DMS153 treated with DMSO at 0.1 percent for 48 hours (cell line): ENCODE data around the gene TMEM212.
"Not testable (repeated sequence)": the region's sequence is repeated elsewhere in the genome, so short reads cannot be mapped to it uniquely, and the experiment has no call there.

Experiments
- DNase-seq: peaks from one replicate; lab custom pipeline; 2025; ENCODE audit not compliant: unreplicated experiment; lab: John Stamatoyannopoulos, UW

TMEM212 gene

DNA sequence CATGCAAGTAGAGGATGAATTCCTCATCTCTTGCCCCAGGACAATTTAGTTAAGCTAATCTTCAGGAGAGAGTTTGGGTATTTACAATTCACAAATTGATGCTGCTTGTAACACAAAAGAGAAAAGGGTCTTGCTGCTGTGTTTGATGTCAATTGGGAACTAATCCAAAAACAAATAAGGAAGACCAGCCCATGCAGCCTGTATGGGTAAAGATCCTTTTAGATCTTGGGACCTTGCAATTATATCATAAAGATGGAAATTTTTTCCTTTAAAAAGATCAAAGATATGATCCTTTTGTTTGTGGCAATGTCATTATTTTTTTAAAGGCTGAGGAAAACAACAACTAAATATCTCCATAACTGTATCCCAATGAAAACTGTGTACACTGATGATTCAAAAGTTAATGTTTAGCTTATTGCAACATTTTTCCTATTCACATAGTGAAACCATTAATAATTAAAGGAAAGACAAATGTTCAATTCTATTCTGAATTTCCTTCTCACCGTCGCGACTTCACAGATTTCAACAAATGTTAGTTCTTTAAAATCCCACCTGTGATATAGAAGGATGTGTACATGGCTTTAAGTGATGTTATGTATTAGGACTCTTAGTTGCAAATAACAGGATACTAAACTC lies 40.2 kb downstream of the TMEM212 start:
- no peak for DNase-seq

DNA sequence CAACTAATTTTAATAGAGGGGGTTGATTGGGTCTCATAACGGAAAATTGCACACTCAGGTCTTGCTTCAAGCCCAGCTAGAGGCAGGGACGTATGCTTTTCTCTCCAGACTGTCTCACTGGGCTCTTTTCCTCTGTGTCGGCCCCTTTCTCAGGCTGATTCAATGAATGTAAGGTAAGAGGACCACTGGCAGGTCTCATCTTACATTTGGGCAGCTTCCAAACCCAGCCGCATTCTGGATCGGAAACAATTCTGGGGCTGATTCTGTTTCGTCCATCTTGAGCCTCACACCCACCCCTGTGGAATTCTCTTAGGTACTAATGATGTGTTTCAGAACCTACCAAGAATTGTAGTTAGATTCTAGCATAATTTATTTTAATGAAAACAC lies 40.7 kb downstream of the TMEM212 start:
- no peak for DNase-seq

DNA sequence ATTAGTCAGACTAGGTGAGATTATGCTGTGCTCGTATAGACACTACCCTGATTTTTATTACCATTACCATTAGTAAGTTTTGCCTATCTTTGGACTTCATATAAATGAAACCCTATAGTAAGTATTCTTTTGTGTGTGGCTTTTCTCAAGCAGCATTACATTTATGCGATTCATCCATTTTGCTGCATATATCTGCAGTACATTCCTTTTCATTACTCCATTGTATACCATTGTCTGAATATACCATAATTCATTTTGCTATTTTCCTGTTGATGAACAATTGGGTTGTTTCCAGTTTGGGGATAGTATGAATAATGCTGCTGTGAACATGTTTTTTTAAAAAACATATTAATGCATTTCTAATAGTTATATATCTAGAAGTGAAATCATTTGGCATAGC lies 45.3 kb downstream of the TMEM212 start:
- DNase-seq, result no peak

DNA sequence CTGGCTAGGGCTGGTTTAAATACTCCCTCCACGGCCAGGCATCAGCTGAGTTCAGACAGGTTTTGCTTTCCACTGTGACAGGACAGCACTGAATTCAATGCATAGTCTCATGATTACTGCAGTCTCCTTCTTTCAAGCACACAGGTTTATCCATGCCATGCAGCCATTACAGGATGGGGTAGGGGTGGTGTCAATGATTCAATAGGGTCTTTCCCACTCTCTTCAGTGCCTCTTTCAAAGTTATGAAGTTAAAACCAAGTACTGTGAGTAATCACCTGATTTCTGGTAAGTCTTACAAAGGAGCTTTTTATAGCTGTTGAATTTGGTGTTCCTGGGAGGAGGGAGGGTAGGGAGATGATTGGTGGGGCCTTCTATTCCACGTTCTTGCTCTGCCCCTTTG lies 47.2 kb downstream of the TMEM212 start:
- no peak for DNase-seq

DNA sequence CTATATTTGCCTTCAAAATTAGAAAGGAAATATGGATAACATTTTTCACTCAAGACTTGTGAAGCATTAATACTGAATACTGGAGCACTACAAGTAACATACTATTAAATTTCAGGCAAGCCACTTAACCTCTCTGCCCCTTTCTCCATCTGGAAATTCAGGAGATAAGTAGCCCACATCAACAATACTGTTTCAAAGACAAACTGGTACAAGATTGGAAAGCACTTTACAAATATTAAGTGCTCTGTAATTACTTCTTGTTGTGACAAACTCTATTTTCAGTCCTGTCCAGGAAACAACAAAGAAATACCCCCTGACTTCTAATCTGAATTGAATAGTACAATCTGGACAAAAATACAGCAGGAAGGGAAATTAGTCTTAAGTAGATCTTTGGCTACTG lies 49.3 kb downstream of the TMEM212 start:
- no peak for DNase-seq

DNA sequence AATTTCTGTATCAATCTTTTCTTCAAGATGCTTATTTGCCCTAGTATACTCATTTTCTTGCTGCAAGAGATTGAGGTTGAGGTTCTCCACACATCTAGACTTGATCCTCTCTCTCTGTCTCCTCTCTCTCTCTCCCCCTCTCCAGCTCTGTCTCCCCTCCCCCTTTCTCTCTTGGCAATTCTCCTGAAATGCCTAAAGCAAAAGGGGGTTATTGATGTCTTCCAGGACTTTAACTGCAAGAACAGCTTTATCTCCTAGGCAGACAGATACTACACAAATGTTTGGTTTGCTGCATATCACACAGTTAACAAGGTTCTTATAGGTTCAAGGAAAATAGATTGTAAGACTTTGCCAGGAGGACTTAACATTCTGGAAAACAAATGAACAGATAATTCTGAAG lies 52.1 kb downstream of the TMEM212 start:
- DNase-seq, result no peak

DNA sequence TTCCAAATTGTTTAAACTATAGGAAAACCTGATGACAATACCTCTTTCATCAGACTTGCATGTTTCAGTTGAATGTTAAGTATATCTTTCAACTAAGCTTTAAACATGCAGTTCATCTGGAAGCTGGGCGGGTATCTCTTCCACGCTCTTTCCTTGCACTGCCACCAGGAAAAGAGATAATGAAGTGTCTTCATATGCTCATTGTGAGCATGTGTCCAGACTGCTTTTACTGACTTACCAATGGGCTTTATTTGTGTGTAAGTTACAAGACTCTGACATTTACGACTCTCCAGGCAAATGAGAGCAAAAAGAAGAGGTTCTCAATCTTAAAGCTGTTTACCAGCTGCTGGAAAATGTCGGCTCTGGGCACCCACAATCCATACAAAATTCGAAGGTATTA lies 52.8 kb downstream of the TMEM212 start:
- no peak for DNase-seq

DNA sequence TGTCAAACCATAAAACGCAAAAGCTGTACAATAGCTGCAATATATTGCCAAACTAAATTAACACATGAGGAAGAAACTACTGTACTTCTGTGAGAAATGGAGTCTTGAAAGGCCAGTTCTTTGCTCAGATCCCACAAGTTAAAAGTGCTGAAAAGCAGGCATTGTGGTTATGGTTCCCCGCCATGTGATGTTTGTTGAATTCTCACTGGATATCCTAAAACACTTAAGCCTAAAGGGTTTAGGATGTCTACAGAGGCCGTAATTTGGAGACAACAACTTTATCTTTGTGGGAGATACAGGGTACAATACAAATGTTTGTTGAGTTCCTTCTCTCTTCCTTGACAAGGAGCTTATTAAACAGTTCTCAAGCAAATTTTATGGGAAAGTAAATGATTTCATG lies 53.2 kb downstream of the TMEM212 start:
- no peak for DNase-seq

DNA sequence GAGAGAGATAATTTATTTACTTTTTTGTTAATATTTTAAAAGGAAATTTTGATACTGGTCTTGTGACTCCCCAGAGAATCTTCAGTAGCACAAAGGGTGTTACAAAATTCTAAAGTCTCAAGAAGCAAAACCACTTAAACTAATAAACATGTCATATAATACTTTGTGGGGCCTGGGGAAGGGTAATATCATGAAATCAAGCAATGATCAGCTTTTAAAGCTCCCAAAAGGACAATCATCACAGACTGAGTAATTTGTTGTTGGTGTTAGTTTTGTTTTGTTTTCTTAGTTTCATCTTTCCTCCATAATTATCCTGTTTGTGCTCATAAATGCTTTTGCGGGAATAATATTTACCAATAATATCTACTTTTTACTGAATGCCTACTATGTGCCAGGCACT lies 55.0 kb downstream of the TMEM212 start:
- no peak for DNase-seq

DNA sequence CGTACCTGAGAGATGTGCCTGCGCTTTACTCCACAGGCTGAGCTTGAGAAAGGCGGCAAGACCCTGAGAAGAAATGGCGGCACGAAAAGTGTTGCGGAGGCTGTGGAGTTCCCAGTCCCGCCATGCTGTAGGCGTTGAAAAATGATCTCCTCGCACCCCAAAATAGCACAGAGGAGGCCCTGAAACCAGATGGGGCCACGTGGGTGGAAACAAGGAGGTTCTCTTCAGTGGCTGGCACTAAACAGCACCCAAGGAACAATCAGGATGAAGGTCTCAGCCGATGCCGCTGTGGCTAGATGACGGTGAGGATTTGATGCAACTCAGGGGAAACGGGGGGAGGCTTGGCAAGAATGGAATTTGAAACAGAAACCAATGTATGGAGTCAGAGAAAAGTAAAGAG lies 57.3 kb downstream of the TMEM212 start:
- no peak for DNase-seq

DNA sequence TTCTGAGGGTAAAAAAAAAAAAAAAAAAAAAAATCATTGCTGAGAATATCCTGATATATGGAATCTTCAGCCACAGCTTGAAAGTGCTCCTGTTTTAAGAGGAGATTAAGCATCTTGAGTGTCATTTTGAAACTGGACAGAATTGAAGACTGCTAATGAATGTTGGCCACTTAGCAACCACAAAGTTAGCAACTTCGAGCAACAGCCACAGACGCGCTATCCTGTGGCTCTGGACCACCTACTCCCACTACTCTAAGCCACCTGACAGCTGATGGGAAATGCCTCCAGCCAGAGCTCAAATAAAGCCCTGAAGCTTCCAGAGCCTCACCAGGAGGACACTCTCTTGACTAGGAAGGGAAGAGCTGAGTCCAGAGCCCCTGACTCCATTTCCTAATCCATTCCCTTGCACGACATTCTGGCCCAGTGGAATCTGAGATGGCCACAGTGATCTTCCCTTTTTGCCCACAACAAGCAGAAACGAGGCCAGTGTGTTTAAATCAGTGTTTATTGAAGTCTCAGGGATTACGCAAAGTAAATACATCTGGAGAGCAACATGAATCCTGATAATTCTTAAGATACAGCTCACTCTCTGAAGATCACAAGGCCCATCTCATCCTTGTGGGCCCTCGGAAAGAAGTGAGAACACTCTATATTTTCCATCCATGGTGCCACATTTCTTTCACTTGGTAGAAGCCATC lies 58.6 kb downstream of the TMEM212 start:
- DNase-seq, result no peak

DNA sequence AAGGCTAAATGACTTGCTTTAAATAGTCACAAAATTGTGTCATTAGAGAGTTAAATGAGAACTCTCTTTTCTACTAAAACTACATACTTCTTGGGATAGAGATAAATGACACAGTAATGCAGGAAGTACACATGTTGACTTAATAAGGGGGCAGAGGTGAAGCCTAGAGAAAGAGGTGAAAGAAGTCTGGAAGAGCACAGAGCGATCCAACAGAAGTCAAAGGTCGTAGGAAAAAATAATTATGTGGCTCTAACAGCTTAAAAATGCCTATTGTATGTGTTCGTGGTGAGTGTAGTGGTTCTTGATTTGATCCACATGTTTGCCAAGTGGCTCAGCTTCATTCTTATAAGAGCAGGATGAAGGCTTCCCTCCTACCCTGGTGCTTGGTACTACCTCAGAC lies 61.7 kb downstream of the TMEM212 start:
- no peak for DNase-seq

DNA sequence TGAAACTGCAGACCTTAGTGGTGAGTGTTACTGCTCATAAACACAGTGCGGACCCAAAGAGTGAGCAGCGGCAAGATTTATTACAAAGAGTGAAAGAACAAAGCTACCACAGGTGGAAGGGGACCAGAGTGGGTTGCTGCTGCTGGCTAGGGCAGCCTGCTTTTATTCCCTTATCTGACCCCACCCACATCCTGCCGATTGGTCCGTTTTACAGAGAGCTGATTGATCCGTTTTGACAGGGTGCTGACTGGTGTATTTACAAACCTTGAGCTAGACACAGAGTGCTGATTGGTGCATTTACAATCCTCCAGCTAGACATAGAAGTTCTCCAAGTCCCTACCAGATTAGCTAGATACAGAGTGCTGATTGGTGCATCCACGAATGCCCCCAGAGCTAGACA lies 63.4 kb downstream of the TMEM212 start:
- DNase-seq, result not testable (repeated sequence)

DNA sequence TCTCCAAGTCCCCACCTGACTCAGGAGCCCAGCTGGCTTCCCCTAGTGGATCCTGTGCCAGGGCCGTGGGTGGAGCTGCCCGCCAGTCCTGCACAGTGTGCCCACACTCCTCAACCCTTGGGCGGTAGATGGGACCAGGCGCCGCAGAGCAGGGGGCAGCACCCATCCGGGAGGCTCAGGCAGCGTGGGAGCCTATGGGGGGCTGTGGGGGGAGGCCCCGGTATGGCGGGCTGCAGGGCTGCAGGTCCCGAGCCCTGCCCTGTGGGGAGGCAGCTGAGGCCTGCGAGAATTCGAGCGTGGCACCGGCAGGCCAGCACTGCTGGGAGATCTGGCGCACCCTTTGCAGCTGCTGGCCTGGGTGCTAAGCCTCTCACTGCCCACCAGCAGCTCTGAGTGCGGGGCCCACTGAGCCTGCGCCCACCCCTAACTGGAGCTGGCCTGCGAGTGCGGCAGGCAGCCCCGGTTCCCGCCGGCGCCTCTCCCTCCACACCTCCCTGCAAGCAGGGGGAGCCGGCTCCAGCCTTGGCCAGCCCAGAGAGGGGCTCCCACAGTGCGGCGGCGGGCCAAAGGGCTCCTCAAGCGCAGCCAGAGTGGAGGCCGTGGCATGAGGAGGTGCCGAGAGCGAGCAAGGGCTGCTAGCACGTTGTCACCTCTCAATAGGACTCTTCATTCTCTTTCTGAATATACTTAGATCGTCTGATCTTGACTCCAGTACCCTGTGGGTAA lies 64.0 kb downstream of the TMEM212 start:
- no peak for DNase-seq

DNA sequence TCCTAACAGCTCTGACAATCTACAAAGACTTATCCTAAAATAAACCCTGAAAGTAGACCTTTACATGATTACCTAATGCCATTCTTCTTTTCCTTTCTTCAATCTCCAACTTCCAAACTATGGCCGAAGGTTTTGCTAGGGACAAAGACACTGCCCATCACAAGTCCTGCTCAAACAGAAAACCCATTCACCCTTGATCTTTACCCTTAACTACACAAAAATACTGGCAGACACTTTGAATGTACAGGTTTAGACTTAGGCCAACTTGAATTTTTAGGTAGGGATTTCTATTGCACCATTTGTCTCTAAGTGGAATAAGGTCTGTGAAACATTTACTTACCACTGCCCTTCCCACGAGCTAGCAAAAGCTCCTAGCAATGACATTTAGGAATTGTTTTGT lies 64.6 kb downstream of the TMEM212 start:
- DNase-seq, result no peak

DNA sequence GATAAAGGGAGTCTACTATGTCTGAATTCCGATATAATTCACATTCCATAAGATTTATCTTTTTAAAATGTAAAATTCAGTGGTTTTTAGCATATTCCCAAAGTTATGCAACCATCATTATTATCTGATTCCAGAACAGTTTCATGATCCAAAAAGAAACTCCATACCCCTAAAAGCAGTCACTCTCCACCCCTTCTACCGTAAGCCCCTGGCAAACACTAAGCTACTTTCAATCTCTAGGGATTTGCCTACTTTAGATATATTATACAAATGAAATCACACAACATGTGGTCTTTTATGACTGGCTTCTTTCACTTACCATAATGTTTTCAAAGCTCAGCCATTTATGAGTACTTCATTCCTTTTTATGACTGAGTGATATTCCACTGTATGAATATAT lies 65.6 kb downstream of the TMEM212 start:
- DNase-seq, result no peak
